Daoy (cell line): ENCODE data around the gene SDHC. TPM values are rescaled to one million over a fixed set of nuclear protein-coding genes. Genes with fewer than 3 reads are reported as not detected.

Experiments used
- total RNA-seq: library from RNA; depleted of rRNA; stranded (reverse); fragments of >200 nt; shearing (Covaris generic); gene quantifications from 2 replicates; pipeline ENCODE4 v1.2.3, GENCODE V29; 2014; rRNA removed

Gene SDHC
- total RNA-seq, 1 experiment from 2014 or later = 20.6 TPM

Other genes starting within 250 kb of the SDHC start
- 0.11 TPM in 1 of 2 replicates, not detected in the other for gene ARHGAP30, start 244.5 kb upstream of the SDHC start, total RNA-seq
- gene NECTIN4, start 224.8 kb upstream of the SDHC start, total RNA-seq = 0.29 TPM in 1 of 2 replicates, not detected in the other
- not detected in 2 replicates for gene KLHDC9, start 216.0 kb upstream of the SDHC start, total RNA-seq
- gene PFDN2, start 196.3 kb upstream of the SDHC start, total RNA-seq = 97.9 and 213 TPM in 2 replicates
- gene NIT1, start 196.3 kb upstream of the SDHC start, total RNA-seq = 16.3 and 17.4 TPM in 2 replicates
- gene DEDD, start 181.7 kb upstream of the SDHC start, total RNA-seq = 22.0 and 24.2 TPM in 2 replicates
- gene UFC1, start 160.4 kb upstream of the SDHC start, total RNA-seq = 102 and 133 TPM in 2 replicates
- gene USP21, start 154.9 kb upstream of the SDHC start, total RNA-seq = 6.2 and 13.5 TPM in 2 replicates
- gene PPOX, start 148.0 kb upstream of the SDHC start, total RNA-seq = 6.8 and 10.9 TPM in 2 replicates
- gene B4GALT3, start 136.9 kb upstream of the SDHC start, total RNA-seq = 31.8 and 43.9 TPM in 2 replicates
- gene ADAMTS4, start 115.3 kb upstream of the SDHC start, total RNA-seq = 0.68 and 0.91 TPM in 2 replicates
- gene NDUFS2, start 112.0 kb upstream of the SDHC start, total RNA-seq = 157 and 168 TPM in 2 replicates
- gene FCER1G, start 99.1 kb upstream of the SDHC start, total RNA-seq = 1.5 TPM in 1 of 2 replicates, not detected in the other
- not detected in 2 replicates for gene APOA2, start 90.8 kb upstream of the SDHC start, total RNA-seq
- gene TOMM40L, start 88.3 kb upstream of the SDHC start, total RNA-seq = 11.8 and 13.6 TPM in 2 replicates
- gene NR1I3, start 76.2 kb upstream of the SDHC start, total RNA-seq = not detected in 2 replicates
- gene PCP4L1, start 55.6 kb upstream of the SDHC start, total RNA-seq = 0.06 TPM in 1 of 2 replicates, not detected in the other
- 0.57 TPM in 1 of 2 replicates, not detected in the other for gene MPZ, start 4.4 kb upstream of the SDHC start, total RNA-seq
- not detected in 2 replicates for gene CFAP126, start 53.5 kb downstream of the SDHC start, total RNA-seq
- gene FCGR2A, start 191.1 kb downstream of the SDHC start, total RNA-seq = not detected in 2 replicates
- 0.29 and 0.48 TPM in 2 replicates for gene HSPA6, start 210.2 kb downstream of the SDHC start, total RNA-seq
- gene FCGR3A, start 235.4 kb downstream of the SDHC start, total RNA-seq = not detected in 2 replicates